Neuronal stem cell (in vitro differentiated cells): ENCODE measurements around the gene FOXD4L1.
"Not testable (repeated sequence)": the region's sequence is repeated elsewhere in the genome, so short reads cannot be mapped to it uniquely, and the experiment has no call there.

Source experiments
- DNase-seq: peaks from one replicate; pipeline ENCODE4 v3.0.0-alpha.2; 2013; ENCODE audit warnings: low spot score
- H2AFZ ChIP-seq: one replicate; pipeline ENCODE4 v1.6.1; 2013; ENCODE audit warnings: mild to moderate bottlenecking, low read length, inconsistent platforms
- H2AK5ac ChIP-seq: 2 replicates; pipeline ENCODE4 v1.6.1; 2013; ENCODE audit warnings: low read depth, mild to moderate bottlenecking, inconsistent platforms, low read length, moderate library complexity, mixed read lengths
- H2BK120ac ChIP-seq: 2 replicates; pipeline ENCODE4 v1.6.1; 2013; ENCODE audit warnings: low read depth, mild to moderate bottlenecking, inconsistent platforms, low read length, moderate library complexity, mixed read lengths
- H2BK12ac ChIP-seq: one replicate; pipeline ENCODE4 v1.6.1; 2013; ENCODE audit warnings: low read length, inconsistent platforms
- H2BK15ac ChIP-seq: 2 replicates; pipeline ENCODE4 v1.6.1; 2013; ENCODE audit warnings: mild to moderate bottlenecking, low read length, inconsistent platforms, mixed read lengths
- H2BK5ac ChIP-seq: one replicate; pipeline ENCODE4 v1.6.1; 2013; ENCODE audit warnings: inconsistent platforms, mild to moderate bottlenecking, low read length, moderate library complexity
- H3K14ac ChIP-seq: one replicate; pipeline ENCODE4 v1.6.1; 2013; ENCODE audit warnings: low read length, inconsistent platforms
- H3K18ac ChIP-seq: 2 replicates; pipeline ENCODE4 v1.6.1; 2013; ENCODE audit warnings: low read length, inconsistent platforms
- H3K23ac ChIP-seq: 2 replicates; pipeline ENCODE4 v1.6.1; 2013; ENCODE audit warnings: low read depth, mild to moderate bottlenecking, mixed read lengths, low read length, inconsistent platforms; ENCODE audit not compliant: poor library complexity
- H3K27ac ChIP-seq: replicated peaks from 3 replicates; pipeline ENCODE4 v1.5.1; 2013; ENCODE audit warnings: low read length, inconsistent platforms
- H3K27me3 ChIP-seq, 3 experiments: 2 replicates each; pipeline ENCODE4 v1.6.1; 2013; ENCODE audit warnings: low read length in 3 of 3, mild to moderate bottlenecking in 2 of 3, inconsistent platforms in 1 of 3, low read depth in 1 of 3, mixed read lengths in 1 of 3, moderate library complexity in 1 of 3; ENCODE audit not compliant: control insufficient read depth in 3 of 3, insufficient read depth in 3 of 3
- H3K36me3 ChIP-seq, 2 donors: replicated peaks in 1 of 2; 2 replicates each; pipeline ENCODE4 v1.6.1; 2013; ENCODE audit warnings: low read length in 2 of 2; ENCODE audit not compliant: control insufficient read depth in 2 of 2, insufficient read depth in 2 of 2
- H3K4ac ChIP-seq: 2 replicates; pipeline ENCODE4 v1.6.1; 2013; ENCODE audit warnings: inconsistent platforms, mild to moderate bottlenecking, low read length, moderate library complexity
- H3K4me1 ChIP-seq, 2 donors: 1 replicate in 1 of 2; 2 replicates in 1 of 2; pipeline ENCODE4 v1.6.1; 2013; ENCODE audit warnings: low read length in 2 of 2, low read depth in 1 of 2; ENCODE audit not compliant: control insufficient read depth in 2 of 2, insufficient read depth in 1 of 2
- H3K4me2 ChIP-seq: one replicate; pipeline ENCODE4 v1.6.1; 2013; ENCODE audit warnings: mild to moderate bottlenecking, low read length, inconsistent platforms; ENCODE audit not compliant: insufficient read depth, poor library complexity, severe bottlenecking
- H3K4me3 ChIP-seq, 2 donors: 2 replicates each; pipeline ENCODE4 v1.5.1; 2013; ENCODE audit warnings: low read length in 2 of 2, mild to moderate bottlenecking in 2 of 2, inconsistent platforms in 1 of 2, moderate library complexity in 1 of 2
- H3K79me1 ChIP-seq: one replicate; pipeline ENCODE4 v1.6.1; 2013; ENCODE audit warnings: low read depth, mild to moderate bottlenecking, inconsistent platforms, low read length, moderate library complexity
- H3K9ac ChIP-seq: one replicate; pipeline ENCODE4 v1.6.1; 2013; ENCODE audit warnings: mild to moderate bottlenecking, low read depth, low read length, inconsistent platforms; ENCODE audit not compliant: poor library complexity
- H3K9me3 ChIP-seq, 2 donors: replicated peaks in 1 of 2; 2 replicates each; pipeline versions ENCODE3 to v1.6.1; 2013; ENCODE audit warnings: low read length in 2 of 2, mild to moderate bottlenecking in 2 of 2, inconsistent platforms in 1 of 2, low read depth in 1 of 2, mixed read lengths in 1 of 2, moderate library complexity in 1 of 2; ENCODE audit not compliant: control insufficient read depth in 2 of 2, insufficient read depth in 1 of 2
- H4K8ac ChIP-seq: one replicate; pipeline ENCODE4 v1.6.1; 2013; ENCODE audit warnings: low read depth, mild to moderate bottlenecking, inconsistent platforms, low read length, moderate library complexity
- H4K91ac ChIP-seq: one replicate; pipeline ENCODE4 v1.6.1; 2013; ENCODE audit warnings: low read length, low read depth, mild to moderate bottlenecking, inconsistent platforms; ENCODE audit not compliant: poor library complexity
- WGBS, 2 donors: extraction: QIAGEN DNeasy Blood & Tissue Kit; methylation state at CpG; one replicate each; pipeline ENCODE4 v1.1.7; 2013; ENCODE audit warnings: missing lambda C conversion rate in 2 of 2, mixed read lengths in 1 of 2; ENCODE audit not compliant: insufficient read length in 2 of 2, insufficient replicate concordance in 1 of 2; ENCODE audit errors: extremely low coverage in 2 of 2; 5-methylcytosine and 5-hydroxymethylcytosine counted together

Gene FOXD4L1

DNA sequence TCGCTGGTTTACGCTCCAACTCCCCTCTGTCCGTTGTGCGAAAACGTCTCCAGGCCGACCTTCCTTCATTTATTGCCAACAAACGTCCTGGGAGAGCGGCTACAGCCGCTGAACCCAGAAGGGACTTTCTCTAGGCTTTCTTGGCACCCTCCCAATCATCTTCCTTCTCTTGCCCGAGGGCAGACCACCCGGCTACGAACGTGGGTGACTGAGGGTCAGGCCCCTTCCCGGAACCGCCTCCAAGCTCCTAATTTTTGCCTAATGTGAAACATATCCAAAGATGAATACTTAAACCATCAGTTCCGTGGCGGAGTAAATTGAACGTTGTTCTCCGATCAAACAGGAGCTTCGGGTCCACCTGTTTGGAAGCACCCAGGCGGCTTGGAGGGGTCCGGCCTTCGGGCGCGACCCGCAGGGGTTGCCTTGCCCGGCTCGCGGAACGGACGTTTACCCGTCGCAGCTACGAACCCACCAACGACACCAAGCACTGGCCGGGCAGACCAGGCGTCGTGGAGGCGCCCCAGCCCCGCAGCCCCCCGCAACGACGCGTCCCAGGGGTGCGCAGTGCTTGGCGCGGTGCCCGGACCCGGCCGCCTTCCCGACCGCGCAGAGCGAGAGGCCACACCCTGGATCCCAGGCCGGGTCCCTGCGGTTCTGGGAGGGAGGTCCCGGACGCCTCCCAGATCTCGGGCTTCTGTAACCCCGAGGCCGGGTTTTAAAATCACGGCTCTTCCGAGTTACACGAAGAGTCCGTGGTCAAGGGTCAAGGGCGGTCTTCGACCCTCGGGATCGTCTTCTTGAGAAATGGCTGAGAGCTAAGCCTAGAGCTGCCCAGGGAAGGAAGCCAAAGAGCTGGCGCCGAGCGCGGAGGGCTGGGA, 4.0 kb downstream of the FOXD4L1 start:
- not testable (repeated sequence) for DNase-seq, H3K27ac ChIP-seq, H3K23ac ChIP-seq, H4K8ac ChIP-seq, H3K79me1 ChIP-seq, H2BK5ac ChIP-seq, H4K91ac ChIP-seq, H3K9ac ChIP-seq, H3K4ac ChIP-seq, H3K14ac ChIP-seq, H3K9me3 ChIP-seq, H3K4me1 ChIP-seq, H2BK120ac ChIP-seq, H2AK5ac ChIP-seq, H2BK15ac ChIP-seq, H3K36me3 ChIP-seq, H3K18ac ChIP-seq, H2BK12ac ChIP-seq
- Histone ChIP-seq H2AFZ (peak overlapping the region; percentile 80), H3K27me3 (peaks cover 3 to 31% (median 31%) of the 10 kb centered on the region in 3 experiments), H3K4me2 (peak overlapping the region; percentile 45), H3K4me3 (peak overlapping the region in 1 of 2 donors; percentile 37)
- WGBS, 2 donors, result no CpG with 5 or more reads among the region's 73 CpGs

DNA sequence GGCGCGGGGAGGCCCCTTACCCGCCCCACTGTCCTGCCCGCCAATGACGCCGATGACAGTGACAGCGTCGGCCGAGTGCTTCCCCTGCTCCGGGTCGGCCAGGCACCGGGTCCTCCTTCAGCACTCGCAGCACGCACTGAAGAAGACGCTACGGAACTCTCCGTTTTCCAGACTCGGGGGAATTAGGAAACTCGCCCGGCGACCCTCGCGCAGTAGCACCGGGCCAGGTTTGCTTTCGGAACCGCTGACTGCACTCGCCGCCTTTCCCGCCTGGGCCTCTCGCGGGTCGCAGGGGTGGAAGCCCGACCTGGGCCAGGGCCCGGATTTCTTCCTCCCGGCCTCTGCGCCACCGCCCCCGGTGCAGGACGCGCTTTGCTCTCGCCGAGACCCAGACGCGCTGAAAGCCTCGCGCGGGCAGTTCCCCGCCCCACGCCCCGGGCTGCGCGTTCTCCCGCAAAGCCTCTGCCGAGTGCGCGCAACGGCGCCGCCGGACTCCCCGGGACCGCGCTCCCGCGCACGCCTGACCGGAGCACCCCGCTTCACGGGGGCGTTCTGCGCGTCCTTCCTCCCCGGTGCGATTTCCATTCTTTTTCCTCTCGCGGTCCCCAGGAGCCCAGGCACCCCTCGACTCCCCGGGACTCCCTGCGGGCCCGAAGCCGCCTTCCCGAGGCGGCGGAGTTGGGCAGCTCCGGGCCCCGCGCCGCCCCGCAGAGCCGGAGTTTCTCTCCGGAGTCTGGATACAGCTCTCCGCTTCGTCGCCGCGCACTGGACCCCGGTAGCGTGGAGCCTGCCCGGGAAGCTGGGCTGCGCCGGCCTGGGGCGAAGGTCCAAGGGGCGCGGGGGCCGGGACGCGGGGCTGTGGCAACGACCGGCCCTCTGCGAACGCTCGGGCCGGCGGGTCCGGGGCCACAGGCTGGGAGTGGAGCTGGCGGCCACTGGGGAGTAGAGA, 4.9 kb downstream of the FOXD4L1 start:
- peak; percentile 37 for DNase-seq
- not testable (repeated sequence) for H4K8ac ChIP-seq, H3K4me1 ChIP-seq, H3K14ac ChIP-seq, H2BK15ac ChIP-seq, H3K4ac ChIP-seq, H3K18ac ChIP-seq, H3K79me1 ChIP-seq, H3K27ac ChIP-seq, H2AK5ac ChIP-seq, H4K91ac ChIP-seq, H2BK120ac ChIP-seq, H3K23ac ChIP-seq, H3K9me3 ChIP-seq, H3K9ac ChIP-seq, H2BK12ac ChIP-seq, H2BK5ac ChIP-seq, H3K36me3 ChIP-seq
- H3K4me2 ChIP-seq, result peak overlapping the region; percentile 45
- peak overlapping the region; percentile 80 for H2AFZ ChIP-seq
- peak overlapping the region; percentile 37 to 58 for H3K4me3 ChIP-seq
- WGBS, 2 donors, result no CpG with 5 or more reads among the region's 116 CpGs
- peaks cover 3 to 36% (median 35%) of the 10 kb centered on the region in 3 experiments for H3K27me3 ChIP-seq

DNA sequence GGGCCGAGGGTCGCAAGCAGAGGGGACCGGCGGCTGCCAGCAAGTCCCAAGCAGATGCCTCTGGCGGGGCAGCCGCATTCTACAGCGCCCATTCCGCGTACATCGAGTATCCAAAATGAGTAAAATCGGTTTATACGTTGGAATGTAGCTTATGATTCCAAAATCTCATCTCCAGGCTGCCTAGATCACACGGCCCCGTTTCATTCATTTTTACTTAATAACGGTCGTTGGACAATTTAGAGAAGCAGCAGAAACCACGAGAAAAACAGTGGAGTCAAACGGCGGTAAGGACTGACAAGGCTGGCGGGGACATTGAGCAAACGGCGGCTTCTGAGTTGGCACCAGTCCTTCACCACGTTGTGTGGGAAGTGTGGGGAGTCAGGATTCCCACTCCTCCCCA, 5.6 kb downstream of the FOXD4L1 start:
- peak; percentile 14 for DNase-seq
- not testable (repeated sequence) for H3K4me2 ChIP-seq, H3K4me3 ChIP-seq, H2BK5ac ChIP-seq, H3K9me3 ChIP-seq, H3K9ac ChIP-seq, H3K23ac ChIP-seq, H2BK120ac ChIP-seq, H3K14ac ChIP-seq, H3K18ac ChIP-seq, H3K36me3 ChIP-seq, H4K8ac ChIP-seq, H3K27ac ChIP-seq, H2BK12ac ChIP-seq, H2BK15ac ChIP-seq, H2AK5ac ChIP-seq, H3K4ac ChIP-seq, H3K4me1 ChIP-seq, H4K91ac ChIP-seq, H3K79me1 ChIP-seq
- no CpG with 5 or more reads among the region's 23 CpGs for WGBS, 2 donors
- peaks cover 3 to 40% (median 35%) of the 10 kb centered on the region in 3 experiments for H3K27me3 ChIP-seq
- peak overlapping the region; percentile 80 for H2AFZ ChIP-seq
